ENCODE results near the gene GRHL1. TPM values are rescaled to one million over a fixed set of nuclear protein-coding genes. Genes with fewer than 3 reads are reported as not detected.

The GRHL1 gene
- total and polyA plus RNA-seq, 9 of the 15 experiments (the other 6 are each of a cell fraction or from before 2014, with no cell fraction given): 1.7 to 6.1 (median 4.7) TPM

DNA sequence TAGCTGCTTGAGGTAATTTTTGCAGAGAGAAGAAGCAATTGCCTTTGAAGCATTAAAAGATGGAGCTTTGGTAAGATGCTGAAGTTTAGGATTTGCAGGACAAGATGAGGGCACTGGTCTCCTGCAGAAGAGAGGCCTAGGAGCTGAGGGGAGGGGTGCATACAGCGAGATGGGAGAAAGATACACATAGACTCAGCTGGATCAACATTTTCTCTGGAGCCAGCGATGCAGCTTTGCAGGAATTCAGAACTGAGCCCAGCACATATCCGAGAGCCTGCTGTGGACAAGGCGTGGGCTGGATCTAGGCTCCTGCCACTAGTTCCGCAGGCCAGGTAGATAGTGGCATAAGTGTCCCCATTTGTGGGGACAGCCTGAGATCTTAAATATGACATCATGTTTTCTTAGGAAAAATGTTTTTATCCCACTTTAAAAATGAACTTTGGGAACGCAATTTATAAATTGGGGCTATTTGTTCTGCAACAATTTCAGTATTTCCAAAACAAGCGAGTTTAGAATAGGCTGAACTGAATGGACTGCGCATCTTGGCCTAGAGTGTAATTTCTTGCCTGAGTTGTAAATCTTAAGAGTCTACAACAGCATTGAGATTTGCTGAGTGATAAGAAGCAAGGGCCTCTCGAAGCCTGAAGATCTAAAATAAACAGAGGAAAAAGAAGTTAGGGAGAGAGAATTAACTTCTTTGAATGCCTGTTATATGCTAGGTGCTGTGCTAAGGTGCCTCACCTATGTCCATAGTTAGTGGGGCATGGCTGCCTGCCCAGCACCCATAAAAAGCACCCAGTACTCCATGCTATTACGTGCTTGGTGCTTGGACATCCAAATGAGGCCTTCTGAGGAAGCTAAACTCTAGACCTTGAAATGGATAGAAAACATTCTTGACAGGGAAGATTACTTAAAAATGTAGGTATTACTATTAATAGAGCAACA is 17.3 kb downstream of the GRHL1 start:
- CTCF ChIA-PET (ENCODE audit: low intra/inter-chr PET ratio): no interaction called here
- Histone ChIP-seq H3K9me1 (ENCODE audit: control insufficient read depth, insufficient read depth, low read length) (no peaks in the 10 kb centered on the region), H3K79me2 (ENCODE audit: control insufficient read depth, insufficient read depth, low read length) (no peaks in the 10 kb centered on the region), H3K27me3 (ENCODE audit: control insufficient read depth in 2 of 2, insufficient read depth in 2 of 2, low read length in 2 of 2) (no peaks in the 10 kb centered on the region), H3K9me3 (replicated peaks; ENCODE audit: control insufficient read depth, insufficient read depth, low read depth, low read length) (no peaks in the 10 kb centered on the region), H3K4me3 (no peak overlapping the region), H4K20me1 (replicated peaks; ENCODE audit: control insufficient read depth, insufficient read depth, low read length) (no peaks in the 10 kb centered on the region), H3K27ac (ENCODE audit: extremely low read depth, low read depth, low read length) (no peak overlapping the region), H3K9ac (ENCODE audit: insufficient read depth in 1 of 2, low read depth in 2 of 2, low read length in 2 of 2) (no peak overlapping the region), H2AFZ (ENCODE audit: low read depth, low read length) (no peak overlapping the region), H3K4me2 (ENCODE audit: insufficient read depth, low read length) (no peak overlapping the region), H3K36me3 (ENCODE audit: control insufficient read depth, insufficient read depth, low read length) (peaks cover 16% of the 10 kb centered on the region; the same call in 2 of the 3 replicates), H3K4me1 (replicated peaks in 1 of 2; ENCODE audit: control insufficient read depth in 2 of 2, insufficient read depth in 2 of 2, low read length in 2 of 2) (peaks cover 0 to 38% of the 10 kb centered on the region in 2 experiments; a peak in 4 of 5 replicates)
- in situ Hi-C loops (cut with MboI) (no loop called here), intact Hi-C loops (cut with micrococcal nuclease) (no loop called here)
- WGBS (ENCODE audit: insufficient coverage, low coverage, missing lambda C conversion rate): 78% methylated on average over 10 of the region's 10 CpGs
- no peak for ATAC-seq
- POLR2A ChIA-PET: interaction anchor here (1.2 to 1.8 kb wide), 3 partner anchors 10 to 15 kb away, joined by 3 to 7 read pairs (median 7); no protein-coding TSS in a partner anchor
- no peak for DNase-seq (ENCODE audit: extremely low read depth in 1 of 4, low spot score in 3 of 4)
- no TSS peak for BruUV-seq (replicated peaks)
- TF ChIP-seq GATA2 (CRISPR knock-in tag; IDR thresholded peaks at IDR 0.05): peak; percentile 48; the same call in 1 of the 2 replicates
- no peak for TF ChIP-seq MAFF (IDR thresholded peaks at IDR 0.05; ENCODE audit: low read length)
- no peak for TF ChIP-seq HNRNPK (IDR thresholded peaks at IDR 0.05; ENCODE audit: low read depth, low read length, poor library complexity, severe bottlenecking)
- TF ChIP-seq, protein P1, sequence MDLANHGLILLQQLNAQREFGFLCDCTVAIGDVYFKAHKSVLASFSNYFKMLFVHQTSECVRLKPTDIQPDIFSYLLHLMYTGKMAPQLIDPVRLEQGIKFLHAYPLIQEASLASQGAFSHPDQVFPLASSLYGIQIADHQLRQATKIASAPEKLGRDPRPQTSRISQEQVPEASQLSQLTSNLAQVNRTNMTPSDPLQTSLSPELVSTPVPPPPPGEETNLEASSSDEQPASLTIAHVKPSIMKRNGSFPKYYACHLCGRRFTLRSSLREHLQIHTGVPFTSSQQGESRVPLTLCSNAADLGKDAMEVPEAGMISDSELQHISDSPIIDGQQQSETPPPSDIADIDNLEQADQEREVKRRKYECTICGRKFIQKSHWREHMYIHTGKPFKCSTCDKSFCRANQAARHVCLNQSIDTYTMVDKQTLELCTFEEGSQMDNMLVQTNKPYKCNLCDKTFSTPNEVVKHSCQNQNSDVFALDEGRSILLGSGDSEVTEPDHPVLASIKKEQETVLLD (IDR thresholded peaks at IDR 0.05): no peak
- no peak for TF ChIP-seq RBM14 (IDR thresholded peaks at IDR 0.05; ENCODE audit: borderline replicate concordance, insufficient read depth, low read depth, low read length)
- TF ChIP-seq, protein P2, sequence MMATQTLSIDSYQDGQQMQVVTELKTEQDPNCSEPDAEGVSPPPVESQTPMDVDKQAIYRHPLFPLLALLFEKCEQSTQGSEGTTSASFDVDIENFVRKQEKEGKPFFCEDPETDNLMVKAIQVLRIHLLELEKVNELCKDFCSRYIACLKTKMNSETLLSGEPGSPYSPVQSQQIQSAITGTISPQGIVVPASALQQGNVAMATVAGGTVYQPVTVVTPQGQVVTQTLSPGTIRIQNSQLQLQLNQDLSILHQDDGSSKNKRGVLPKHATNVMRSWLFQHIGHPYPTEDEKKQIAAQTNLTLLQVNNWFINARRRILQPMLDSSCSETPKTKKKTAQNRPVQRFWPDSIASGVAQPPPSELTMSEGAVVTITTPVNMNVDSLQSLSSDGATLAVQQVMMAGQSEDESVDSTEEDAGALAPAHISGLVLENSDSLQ (IDR thresholded peaks at IDR 0.05): peak; percentile 47; the same call in 1 of the 2 replicates
- TF ChIP-seq, protein P3, sequence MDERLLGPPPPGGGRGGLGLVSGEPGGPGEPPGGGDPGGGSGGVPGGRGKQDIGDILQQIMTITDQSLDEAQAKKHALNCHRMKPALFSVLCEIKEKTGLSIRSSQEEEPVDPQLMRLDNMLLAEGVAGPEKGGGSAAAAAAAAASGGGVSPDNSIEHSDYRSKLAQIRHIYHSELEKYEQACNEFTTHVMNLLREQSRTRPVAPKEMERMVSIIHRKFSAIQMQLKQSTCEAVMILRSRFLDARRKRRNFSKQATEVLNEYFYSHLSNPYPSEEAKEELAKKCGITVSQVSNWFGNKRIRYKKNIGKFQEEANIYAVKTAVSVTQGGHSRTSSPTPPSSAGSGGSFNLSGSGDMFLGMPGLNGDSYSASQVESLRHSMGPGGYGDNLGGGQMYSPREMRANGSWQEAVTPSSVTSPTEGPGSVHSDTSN (CRISPR knock-in tag; IDR thresholded peaks at IDR 0.05; ENCODE audit: low read depth): no peak
- TF ChIP-seq, protein P3 (tag; conservative IDR thresholded peaks at IDR 0.05; ENCODE audit: low read depth): peak; percentile 74
- TF ChIP-seq, protein P4, sequence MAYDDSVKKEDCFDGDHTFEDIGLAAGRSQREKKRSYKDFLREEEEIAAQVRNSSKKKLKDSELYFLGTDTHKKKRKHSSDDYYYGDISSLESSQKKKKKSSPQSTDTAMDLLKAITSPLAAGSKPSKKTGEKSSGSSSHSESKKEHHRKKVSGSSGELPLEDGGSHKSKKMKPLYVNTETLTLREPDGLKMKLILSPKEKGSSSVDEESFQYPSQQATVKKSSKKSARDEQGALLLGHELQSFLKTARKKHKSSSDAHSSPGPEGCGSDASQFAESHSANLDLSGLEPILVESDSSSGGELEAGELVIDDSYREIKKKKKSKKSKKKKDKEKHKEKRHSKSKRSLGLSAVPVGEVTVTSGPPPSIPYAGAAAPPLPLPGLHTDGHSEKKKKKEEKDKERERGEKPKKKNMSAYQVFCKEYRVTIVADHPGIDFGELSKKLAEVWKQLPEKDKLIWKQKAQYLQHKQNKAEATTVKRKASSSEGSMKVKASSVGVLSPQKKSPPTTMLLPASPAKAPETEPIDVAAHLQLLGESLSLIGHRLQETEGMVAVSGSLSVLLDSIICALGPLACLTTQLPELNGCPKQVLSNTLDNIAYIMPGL (CRISPR knock-in tag; IDR thresholded peaks at IDR 0.05): 0 out of 2 replicates have a peak, but pooled peaks have one; percentile 44
- TF ChIP-seq MEIS2 (IDR thresholded peaks at IDR 0.05; ENCODE audit: partially characterized antibody): peak; percentile 80
- no peak for TF ChIP-seq MAZ (CRISPR knock-in tag; conservative IDR thresholded peaks at IDR 0.05 in 1 of 2, IDR thresholded peaks at IDR 0.05 in 1 of 2)
- no peak for FAIRE-seq

All from K562 (cell line).